Endothelial cell of umbilical vein (primary cell): ENCODE measurements around the gene FBLN2. TPM values are rescaled to one million over a fixed set of nuclear protein-coding genes. Genes with fewer than 3 reads are reported as not detected.

ENCODE experiments used
- BruUV-seq: library from RNA; stranded (reverse); fragments of 400-500 nt; replicated peaks from 2 replicates; lab custom pipeline; 2021; lab: Mats Ljungman, UMichigan
- CTCF ChIA-PET: fragments of 300-600, 350-600 bp; sonication (Branson Sonifier 250); formaldehyde crosslinking; loops from one replicate; lab custom pipeline; 2021; ENCODE audit warnings: antibody characterized with exemption, inconsistent platforms; lab: Charles Lee
- POLR2A ChIA-PET: fragments of 300-600, 350-600 bp; sonication (Branson Sonifier 250); formaldehyde crosslinking; loops from one replicate; lab custom pipeline; 2021; ENCODE audit warnings: antibody characterized with exemption, inconsistent platforms; lab: Charles Lee
- DNase-seq: peaks from one replicate; pipeline ENCODE4 v3.0.0-alpha.2; 2011; ENCODE audit warnings: low read depth, low spot score
- FAIRE-seq: peaks from 2 replicates; lab custom pipeline; 2011; peaks lifted over from hg19 to GRCh38; lab: Jason Lieb, UNC
- H2AFZ ChIP-seq: 2 replicates; pipeline ENCODE4 v1.6.0; 2012; ENCODE audit warnings: low read depth, low read length, control low read depth, inconsistent platforms
- H3K27ac ChIP-seq: 2 replicates; pipeline ENCODE4 v1.5.1; 2011; ENCODE audit warnings: low read depth, mild to moderate bottlenecking, control low read depth, low read length, moderate library complexity; ENCODE audit not compliant: insufficient read depth
- H3K27me3 ChIP-seq, 2 experiments: 2 replicates each; pipeline versions ENCODE4 v1.6.0 to v1.6.1; 2011; ENCODE audit warnings: low read length in 2 of 2, mixed read lengths in 1 of 2; ENCODE audit not compliant: control insufficient read depth in 2 of 2, insufficient read depth in 2 of 2
- H3K36me3 ChIP-seq, 2 experiments: 2 replicates in 1 of 2; 3 replicates in 1 of 2; pipeline ENCODE4 v1.5.1; 2011; ENCODE audit warnings: low read length in 2 of 2, mild to moderate bottlenecking in 1 of 2, moderate library complexity in 1 of 2; ENCODE audit not compliant: control insufficient read depth in 2 of 2, insufficient read depth in 2 of 2; ENCODE audit errors: extremely low read depth in 1 of 2
- H3K4me1 ChIP-seq: 3 replicates; pipeline ENCODE4 v1.5.1; 2011; ENCODE audit warnings: mild to moderate bottlenecking, low read length; ENCODE audit not compliant: control insufficient read depth, insufficient read depth; ENCODE audit errors: extremely low read depth
- H3K4me2 ChIP-seq: 2 replicates; pipeline ENCODE4 v1.6.1; 2011; ENCODE audit warnings: low read length, control low read depth, mixed read lengths; ENCODE audit not compliant: insufficient read depth
- H3K4me3 ChIP-seq, 3 experiments: fragments of 200-600 bp in 1 of 3; sonication (generic), shearing (Covaris generic) in 1 of 3; replicated peaks in 1 of 3; 2 replicates each; pipeline ENCODE4 v1.5.1; 2011 to 2016; ENCODE audit warnings: control low read depth in 3 of 3, low read length in 3 of 3, mild to moderate bottlenecking in 2 of 3, inconsistent platforms in 1 of 3, low read depth in 1 of 3, moderate library complexity in 1 of 3; ENCODE audit not compliant: insufficient read depth in 1 of 3
- H3K79me2 ChIP-seq: 2 replicates; pipeline ENCODE4 v1.6.0; 2012; ENCODE audit warnings: low read length, inconsistent platforms; ENCODE audit not compliant: control insufficient read depth, insufficient read depth
- H3K9ac ChIP-seq: replicated peaks from 2 replicates; pipeline ENCODE3; 2011; ENCODE audit warnings: low read length, control low read depth; ENCODE audit not compliant: insufficient read depth; ENCODE audit errors: extremely low read depth
- H3K9me1 ChIP-seq: replicated peaks from 3 replicates; pipeline ENCODE4 v1.6.0; 2011; ENCODE audit warnings: mild to moderate bottlenecking, low read length; ENCODE audit not compliant: control insufficient read depth, insufficient read depth; ENCODE audit errors: extremely low read depth
- H3K9me3 ChIP-seq: replicated peaks from 2 replicates; pipeline ENCODE4 v1.5.1; 2012; ENCODE audit warnings: low read length, inconsistent platforms; ENCODE audit not compliant: control insufficient read depth, insufficient read depth
- H4K20me1 ChIP-seq: replicated peaks from 2 replicates; pipeline ENCODE3; 2011; ENCODE audit warnings: mild to moderate bottlenecking, low read length; ENCODE audit not compliant: control insufficient read depth, insufficient read depth; ENCODE audit errors: extremely low read depth
- EZH2 ChIP-seq: IDR thresholded peaks from 2 replicates; pipeline ENCODE4 v1.6.1; 2012; ENCODE audit warnings: borderline replicate concordance, low read depth, mild to moderate bottlenecking, moderate library complexity, low read length, inconsistent platforms; ENCODE audit not compliant: severe bottlenecking
- FOS ChIP-seq: IDR thresholded peaks from 2 replicates; pipeline ENCODE4 v1.6.1; 2011; ENCODE audit warnings: mild to moderate bottlenecking, low read length, moderate library complexity, borderline replicate concordance; ENCODE audit not compliant: insufficient read depth
- GATA2 ChIP-seq: IDR thresholded peaks from 2 replicates; pipeline ENCODE4 v1.7.0; 2011; ENCODE audit warnings: low read depth, mild to moderate bottlenecking, moderate library complexity, mixed read lengths, low read length; ENCODE audit not compliant: insufficient read length, insufficient read depth
- JUN ChIP-seq: IDR thresholded peaks from 2 replicates; pipeline ENCODE4 v1.6.1; 2011; ENCODE audit warnings: borderline replicate concordance, low read depth; ENCODE audit not compliant: insufficient read length, insufficient read depth
- MYC ChIP-seq: IDR thresholded peaks from one replicate; pipeline ENCODE4 v1.6.1; 2011; ENCODE audit warnings: mild to moderate bottlenecking, low read depth, low read length
- POLR2A ChIP-seq: IDR thresholded peaks from 2 replicates; pipeline ENCODE4 v1.6.1; 2012; ENCODE audit warnings: low read depth, mild to moderate bottlenecking, control low read depth, low read length
- POLR2AphosphoS5 ChIP-seq: IDR thresholded peaks from 2 replicates; pipeline ENCODE4 v1.6.1; 2012; ENCODE audit warnings: low read depth, mild to moderate bottlenecking, control low read depth, low read length, moderate library complexity; ENCODE audit not compliant: insufficient read depth
- dilution Hi-C: fragments of 300-500 bp; cut with MboI; formaldehyde crosslinking; loops from one replicate; pipeline ENCODE4 v1.15.0; 2019; ENCODE audit warnings: low sequenced_read_pairs; ENCODE audit not compliant: extremely low pct_ligation_motif_present
- intact Hi-C: fragments of 100-400 bp; cut with micrococcal nuclease; formaldehyde crosslinking; loops from one replicate; pipeline ENCODE4 v1.10.0; 2022
- polyA plus RNA-seq, 4 experiments: library from polyadenylated mRNA; depleted of rRNA in 3 of 4; stranded (reverse) in 3 of 4; unstranded in 1 of 4; fragments of >200 nt; gene quantifications; 2 replicates each; pipeline versions ENCODE4 v1.2.1 to v1.2.3, GENCODE V29; 2011 to 2012; ENCODE audit warnings: missing spikeins in 1 of 4
- total RNA-seq: library from RNA; stranded (reverse); gene quantifications from 2 replicates; pipeline ENCODE4 v1.2.3, GENCODE V29; 2021
- TF ChIP-seq, protein P1 (sequence below), 2 donors: IDR thresholded peaks; 1 replicate in 1 of 2; 2 replicates in 1 of 2; pipeline ENCODE4 v1.5.1; 2011; ENCODE audit warnings: low read length in 2 of 2, mild to moderate bottlenecking in 2 of 2, moderate library complexity in 2 of 2, control low read depth in 1 of 2, inconsistent platforms in 1 of 2, low read depth in 1 of 2; ENCODE audit not compliant: insufficient read depth in 1 of 2; ENCODE audit errors: extremely low read depth in 1 of 2
- TF ChIP-seq, protein P2 (sequence below): IDR thresholded peaks from 2 replicates; pipeline ENCODE4 v1.6.1; 2011; ENCODE audit not compliant: insufficient read depth, insufficient read length

The FBLN2 gene
- total and polyA plus RNA-seq, 2 donors (not counting 3 experiments of a cell fraction or from before 2014, with no cell fraction given), result 1.4 to 1.9 TPM

DNA sequence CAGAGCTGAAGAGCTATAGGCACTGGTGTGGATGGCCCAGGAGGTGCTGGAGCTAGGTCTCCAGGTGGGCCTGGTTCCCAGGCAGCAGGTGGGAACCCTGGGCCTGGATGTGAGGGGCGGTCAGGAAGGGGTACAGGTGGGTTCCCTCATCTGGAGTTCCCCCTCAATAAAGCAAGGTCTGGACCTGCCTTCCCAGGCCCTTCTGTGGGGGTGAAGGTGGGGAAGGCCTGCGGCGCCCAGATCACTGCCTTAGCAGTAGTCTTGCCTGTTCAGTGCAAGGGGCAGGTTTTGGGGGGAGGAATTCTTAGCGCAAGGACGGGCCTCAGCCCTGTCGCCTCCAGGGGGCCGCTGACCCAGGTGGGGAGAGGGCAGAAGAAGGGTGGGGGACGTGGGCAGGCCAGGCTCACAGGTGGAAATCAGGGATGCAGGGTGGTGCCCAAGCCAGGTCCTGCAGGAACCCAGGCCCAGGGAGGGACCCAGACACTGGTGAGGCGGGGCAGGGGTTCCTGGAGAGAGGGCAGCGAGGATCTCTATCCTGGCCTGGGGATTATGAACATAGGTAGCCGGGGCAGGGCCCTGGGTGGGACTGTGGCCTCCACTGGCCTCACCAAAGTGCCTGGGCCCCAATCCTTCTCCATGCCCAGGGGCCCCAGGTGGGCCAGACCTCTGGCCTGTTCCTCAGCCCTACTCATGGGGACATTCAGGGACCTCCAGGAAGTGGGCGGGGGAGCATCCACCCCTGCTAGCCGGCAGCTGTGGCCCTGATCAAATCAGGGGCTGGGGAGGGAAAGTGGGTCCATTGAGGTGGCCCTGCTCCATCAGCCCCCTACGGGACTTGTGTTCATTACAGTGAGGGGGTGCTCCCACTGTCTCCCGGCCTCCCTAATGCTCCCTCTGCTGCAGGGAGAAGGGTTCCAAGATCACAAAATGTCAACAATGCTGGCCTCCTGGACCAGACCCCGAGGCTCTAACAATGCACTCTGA is 43.5 kb upstream of the FBLN2 start:
- FAIRE-seq, result no peak
- H3K27me3 ChIP-seq, result no peaks in the 10 kb centered on the region
- H4K20me1 ChIP-seq, result no peaks in the 10 kb centered on the region
- no peaks in the 10 kb centered on the region for H3K4me1 ChIP-seq
- H3K4me3 ChIP-seq, result no peak overlapping the region
- CTCF ChIA-PET, result interaction anchor here (0.6 to 3.0 kb wide), 4 partner anchors 10 to 143 kb away, joined by 3 to 27 read pairs (median 9); no protein-coding TSS in a partner anchor
- BruUV-seq, result no TSS peak
- H2AFZ ChIP-seq, result no peak overlapping the region
- H3K4me2 ChIP-seq, result no peak overlapping the region
- no peaks in the 10 kb centered on the region for H3K79me2 ChIP-seq
- H3K9ac ChIP-seq, result no peak overlapping the region
- H3K27ac ChIP-seq, result no peak overlapping the region
- H3K36me3 ChIP-seq, result no peaks in the 10 kb centered on the region
- TF ChIP-seq FOS, result no peak
- no peak for TF ChIP-seq GATA2
- TF ChIP-seq JUN, result no peak
- TF ChIP-seq EZH2, result no peak
- TF ChIP-seq POLR2AphosphoS5, result no peak
- TF ChIP-seq, protein P1, sequence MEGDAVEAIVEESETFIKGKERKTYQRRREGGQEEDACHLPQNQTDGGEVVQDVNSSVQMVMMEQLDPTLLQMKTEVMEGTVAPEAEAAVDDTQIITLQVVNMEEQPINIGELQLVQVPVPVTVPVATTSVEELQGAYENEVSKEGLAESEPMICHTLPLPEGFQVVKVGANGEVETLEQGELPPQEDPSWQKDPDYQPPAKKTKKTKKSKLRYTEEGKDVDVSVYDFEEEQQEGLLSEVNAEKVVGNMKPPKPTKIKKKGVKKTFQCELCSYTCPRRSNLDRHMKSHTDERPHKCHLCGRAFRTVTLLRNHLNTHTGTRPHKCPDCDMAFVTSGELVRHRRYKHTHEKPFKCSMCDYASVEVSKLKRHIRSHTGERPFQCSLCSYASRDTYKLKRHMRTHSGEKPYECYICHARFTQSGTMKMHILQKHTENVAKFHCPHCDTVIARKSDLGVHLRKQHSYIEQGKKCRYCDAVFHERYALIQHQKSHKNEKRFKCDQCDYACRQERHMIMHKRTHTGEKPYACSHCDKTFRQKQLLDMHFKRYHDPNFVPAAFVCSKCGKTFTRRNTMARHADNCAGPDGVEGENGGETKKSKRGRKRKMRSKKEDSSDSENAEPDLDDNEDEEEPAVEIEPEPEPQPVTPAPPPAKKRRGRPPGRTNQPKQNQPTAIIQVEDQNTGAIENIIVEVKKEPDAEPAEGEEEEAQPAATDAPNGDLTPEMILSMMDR (IDR thresholded peaks at IDR 0.05; ENCODE audit: extremely low read depth in 1 of 2, insufficient read depth in 1 of 2, low read depth in 1 of 2, low read length in 2 of 2), result no peak
- TF ChIP-seq POLR2A, result no peak
- no peak for TF ChIP-seq MYC
- TF ChIP-seq, protein P2, sequence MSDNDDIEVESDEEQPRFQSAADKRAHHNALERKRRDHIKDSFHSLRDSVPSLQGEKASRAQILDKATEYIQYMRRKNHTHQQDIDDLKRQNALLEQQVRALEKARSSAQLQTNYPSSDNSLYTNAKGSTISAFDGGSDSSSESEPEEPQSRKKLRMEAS, result no peak
- no peak for DNase-seq
- POLR2A ChIA-PET, result no interaction called here
- no peaks in the 10 kb centered on the region for H3K9me1 ChIP-seq
- dilution Hi-C loops (no loop called here), intact Hi-C loops (no loop called here)
- no peaks in the 10 kb centered on the region for H3K9me3 ChIP-seq
